Activated CD8-positive, alpha-beta memory T cell treated with anti-CD3 and anti-CD28 coated beads, Interleukin-2, amount 50 U/mL, for 24 hours (primary cell): Measurements from ENCODE around the gene GRM5.

Experiments used
- DNase-seq: peaks from one replicate; pipeline ENCODE4 v3.0.0-alpha.2; 2020; ENCODE audit errors: extremely low read depth

Gene GRM5

DNA sequence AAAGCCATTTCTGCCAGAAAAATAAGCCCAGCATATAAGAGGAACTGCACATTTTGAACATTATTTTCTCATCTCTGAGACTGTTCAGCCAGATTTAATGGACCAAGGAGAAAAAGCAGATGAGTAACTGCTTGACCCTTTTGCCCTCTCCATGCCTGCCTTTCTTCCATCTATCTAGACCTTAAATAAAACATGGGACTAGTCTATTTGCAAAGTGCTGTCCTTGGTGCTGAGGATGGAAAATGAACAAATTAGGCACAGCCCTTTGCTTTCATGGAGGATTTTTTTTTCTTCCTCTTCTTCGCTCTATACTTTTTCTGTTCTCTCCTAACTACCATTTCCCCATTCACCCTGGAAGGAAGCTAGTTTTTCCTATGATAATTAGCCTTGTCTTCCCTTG is 361.3 kb downstream of the GRM5 start:
- DNase-seq: no peak

DNA sequence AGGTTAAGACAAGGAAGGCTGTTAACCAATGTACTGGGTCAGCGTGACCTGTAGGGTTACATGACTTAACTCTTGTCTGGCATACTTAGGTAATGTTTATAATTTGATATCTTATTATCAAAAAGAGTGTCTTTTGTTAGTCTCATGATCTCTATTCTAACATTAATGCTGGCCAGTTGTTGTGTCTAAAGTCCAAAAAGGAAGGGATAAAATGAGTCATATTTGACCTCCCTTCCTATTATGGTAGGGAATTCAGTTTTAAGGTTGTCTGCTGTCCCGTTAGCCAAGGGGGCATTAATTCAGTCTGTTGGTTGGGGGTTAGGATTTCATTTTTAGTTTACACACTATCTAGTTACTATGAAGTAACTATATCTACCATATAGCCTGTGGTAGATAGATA is 364.0 kb downstream of the GRM5 start:
- DNase-seq: no peak

DNA sequence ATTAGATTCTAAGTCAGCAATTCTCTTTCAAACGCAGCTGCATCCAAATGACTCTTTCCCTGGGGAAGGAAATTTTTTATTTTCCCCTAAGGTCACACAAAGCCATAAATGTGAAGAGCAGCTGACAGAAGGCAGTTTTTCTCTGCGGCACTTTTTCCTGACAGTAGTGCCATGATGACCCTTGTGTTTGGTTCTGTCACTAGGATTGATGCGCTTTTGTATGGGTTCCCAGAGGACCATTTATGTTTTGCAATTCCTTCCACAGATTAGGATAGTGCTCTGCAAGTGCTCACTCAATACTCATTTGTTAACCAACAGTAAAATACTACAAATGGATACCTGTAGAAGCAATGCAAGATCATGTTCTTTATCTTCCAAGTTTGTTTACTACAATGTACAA is 368.6 kb downstream of the GRM5 start:
- no peak for DNase-seq

DNA sequence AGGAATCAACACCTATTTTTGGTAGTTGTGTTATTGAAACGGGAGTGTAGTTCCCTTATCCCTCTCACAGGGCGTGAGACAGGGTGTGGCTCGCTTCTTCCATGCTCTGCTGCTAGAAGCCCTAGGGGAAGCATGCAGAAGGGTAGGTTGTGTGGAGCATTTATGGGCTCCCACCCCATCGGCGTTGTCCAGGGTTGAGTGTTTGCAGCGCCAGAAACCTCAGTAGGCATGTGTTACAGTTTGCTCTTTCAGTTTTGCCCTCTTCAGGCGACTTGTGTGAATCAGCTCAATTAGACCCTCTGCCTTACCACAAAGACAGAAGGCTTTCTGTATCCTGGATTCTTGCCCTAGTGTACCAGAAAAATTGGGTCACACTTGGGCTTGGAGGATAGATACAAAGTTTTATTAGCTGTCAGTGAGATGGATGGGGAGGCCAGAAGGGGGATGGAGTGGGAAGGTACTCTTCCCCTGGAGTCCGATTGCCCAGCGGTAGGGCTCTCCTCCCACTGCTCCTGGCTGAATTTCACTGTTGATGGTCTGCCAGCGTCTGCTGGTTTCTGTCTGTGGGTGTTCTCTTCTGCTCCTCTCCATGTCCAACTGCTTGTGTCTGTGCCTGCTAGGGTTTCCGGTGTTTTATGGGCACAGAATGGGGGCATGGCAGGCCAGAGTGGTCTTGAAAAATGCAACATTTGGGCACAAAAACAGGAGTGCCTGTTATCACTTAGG is 369.9 kb downstream of the GRM5 start:
- no peak for DNase-seq

DNA sequence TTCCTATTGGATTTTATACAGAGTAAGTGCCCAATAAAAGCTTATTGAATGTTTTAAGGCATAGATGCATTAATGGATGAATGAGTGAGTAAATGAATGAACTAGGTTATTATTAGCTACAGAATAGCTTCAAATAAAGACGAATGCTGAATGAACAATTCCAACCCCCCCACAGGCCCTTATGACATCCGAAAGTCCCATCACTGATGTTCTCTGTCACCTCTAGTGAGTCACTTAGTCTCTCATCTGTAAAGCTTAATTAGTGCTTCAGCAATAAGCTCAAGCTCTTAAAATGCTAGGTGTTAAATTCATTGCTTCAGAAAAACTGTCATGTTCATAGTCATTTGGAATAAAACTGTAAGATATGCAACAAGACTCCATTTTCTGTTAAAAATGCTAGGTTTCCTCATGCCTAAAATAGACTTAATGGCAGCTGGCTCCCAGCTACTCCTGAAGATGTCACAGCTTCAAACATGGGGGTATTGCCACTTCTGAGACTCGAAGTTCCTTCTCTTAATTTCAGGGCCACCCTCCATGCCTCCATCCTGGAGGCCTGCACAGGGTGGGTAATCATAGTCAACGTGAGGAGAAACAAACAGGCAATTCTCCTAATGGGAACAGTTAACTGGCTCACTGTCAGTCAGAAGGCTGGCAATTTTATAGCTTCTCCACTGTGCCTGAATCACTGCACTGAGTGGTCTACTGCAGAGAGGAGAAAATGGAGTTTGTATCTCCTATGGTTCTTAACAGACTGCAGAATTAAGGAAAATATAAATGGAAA is 373.3 kb downstream of the GRM5 start:
- DNase-seq: no peak

DNA sequence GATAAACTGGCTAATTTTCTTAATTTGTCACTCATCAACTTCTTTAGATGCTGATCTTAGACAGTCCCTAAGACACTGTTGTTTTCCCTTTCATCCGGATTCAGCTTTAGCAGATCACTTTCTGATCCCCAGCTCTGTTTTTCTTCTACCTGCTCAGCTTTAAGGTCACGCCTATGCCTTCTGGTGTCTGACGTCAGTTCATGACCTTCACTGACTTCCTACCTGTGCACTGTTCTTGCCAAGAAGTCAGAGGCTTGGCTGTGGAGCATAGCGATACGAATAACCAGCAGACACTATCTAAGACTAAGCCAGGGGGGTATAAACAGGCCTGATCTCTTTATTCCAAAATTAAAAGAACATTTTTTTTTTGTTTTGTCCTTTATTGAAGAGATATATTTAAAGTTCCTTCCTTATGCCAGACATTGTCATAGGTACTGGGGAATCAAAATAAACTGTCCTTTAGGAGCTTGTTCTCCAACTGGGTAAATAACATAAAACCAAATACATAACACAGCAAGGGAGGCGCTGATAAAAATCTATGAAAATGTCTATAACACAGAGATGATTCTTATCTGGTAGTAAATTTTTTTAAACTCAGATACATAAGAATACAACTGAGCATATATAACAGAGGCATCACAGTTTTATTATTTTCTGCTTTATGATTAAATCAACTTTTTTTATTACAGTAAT is 376.1 kb downstream of the GRM5 start:
- DNase-seq: no peak

DNA sequence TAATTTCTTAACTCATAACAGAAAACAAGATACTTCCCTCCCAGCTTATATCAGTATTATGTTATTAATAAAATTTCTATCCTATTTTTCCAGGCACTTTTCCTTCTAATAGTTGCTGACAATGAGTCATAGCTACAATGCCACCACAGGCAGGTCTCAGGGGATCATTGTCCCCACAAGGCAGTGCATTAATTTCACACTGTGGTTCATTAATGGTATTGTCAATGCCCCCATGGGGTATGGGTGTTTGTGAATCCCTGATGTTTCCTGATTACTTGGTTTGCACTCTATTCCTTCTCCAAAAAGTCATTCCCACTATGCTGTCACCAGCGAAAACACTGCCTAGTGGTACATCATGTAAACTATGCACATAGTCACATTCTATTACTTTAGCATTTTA is 382.8 kb downstream of the GRM5 start:
- DNase-seq: no peak

DNA sequence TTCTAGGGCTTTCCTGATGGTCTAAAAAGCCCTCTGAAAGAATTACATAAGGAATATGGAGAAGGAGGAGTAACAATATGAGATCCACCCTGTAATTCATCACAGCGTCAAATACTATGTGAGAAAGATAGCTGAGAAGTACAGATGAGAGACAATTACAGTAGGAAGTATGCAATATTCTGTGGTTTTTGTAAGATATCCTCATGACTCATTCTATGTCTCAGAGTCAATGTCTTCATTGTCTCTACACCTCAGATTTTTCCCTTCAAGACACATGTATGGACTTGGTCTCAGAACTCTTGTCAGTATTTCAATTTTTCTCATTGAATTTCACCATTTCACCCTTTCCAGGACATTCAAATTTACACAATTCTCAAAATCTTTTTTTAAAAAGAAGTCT is 385.0 kb downstream of the GRM5 start:
- DNase-seq: no peak

DNA sequence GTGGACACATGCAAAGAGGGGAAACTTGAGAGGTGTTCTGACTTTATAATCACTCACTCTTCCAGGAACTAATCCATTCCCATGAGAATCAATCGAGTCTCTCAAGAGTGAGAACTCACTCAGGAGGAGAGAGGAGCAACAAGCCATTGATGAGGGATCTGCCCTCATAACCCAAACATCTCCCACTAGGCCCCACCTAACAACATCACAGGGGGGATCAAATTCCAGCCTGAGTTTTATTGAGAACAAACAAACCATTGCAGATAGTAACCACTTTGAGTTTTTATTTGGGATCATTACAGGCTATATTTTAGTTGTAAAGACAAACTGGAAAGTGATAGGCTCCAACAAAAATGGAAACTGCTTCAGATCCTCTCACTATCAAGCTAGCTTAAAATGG is 399.4 kb downstream of the GRM5 start:
- DNase-seq: no peak

DNA sequence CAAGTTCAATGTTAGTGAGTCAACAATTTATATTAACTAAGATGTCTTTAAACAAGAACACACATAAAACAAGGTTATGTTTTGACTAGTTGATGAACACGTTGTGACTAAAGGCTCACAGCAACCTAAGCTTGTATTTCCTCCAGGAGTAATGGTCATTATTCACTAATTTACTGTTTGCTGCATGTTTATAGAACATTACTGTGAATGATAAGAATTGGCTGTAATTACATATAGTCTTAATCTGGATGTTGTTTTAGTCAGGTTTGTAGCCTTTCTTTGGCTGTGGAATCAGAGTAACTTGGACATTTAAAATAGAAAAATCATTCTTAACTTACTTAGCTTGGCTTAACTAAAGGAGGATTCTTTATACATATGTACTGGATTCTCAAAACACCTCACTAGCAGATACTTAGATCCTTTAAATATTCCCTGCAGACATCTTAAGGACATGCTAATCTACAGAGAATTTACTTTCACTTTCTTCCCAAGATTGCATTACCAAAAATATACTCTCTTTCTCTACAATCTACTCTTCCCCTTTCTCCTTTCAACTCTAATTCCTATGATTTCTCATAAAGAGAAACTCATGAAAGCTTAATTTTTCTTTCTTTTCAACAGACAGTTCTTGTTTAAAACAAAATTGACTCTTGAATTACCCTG is 408.6 kb downstream of the GRM5 start:
- DNase-seq: no peak

DNA sequence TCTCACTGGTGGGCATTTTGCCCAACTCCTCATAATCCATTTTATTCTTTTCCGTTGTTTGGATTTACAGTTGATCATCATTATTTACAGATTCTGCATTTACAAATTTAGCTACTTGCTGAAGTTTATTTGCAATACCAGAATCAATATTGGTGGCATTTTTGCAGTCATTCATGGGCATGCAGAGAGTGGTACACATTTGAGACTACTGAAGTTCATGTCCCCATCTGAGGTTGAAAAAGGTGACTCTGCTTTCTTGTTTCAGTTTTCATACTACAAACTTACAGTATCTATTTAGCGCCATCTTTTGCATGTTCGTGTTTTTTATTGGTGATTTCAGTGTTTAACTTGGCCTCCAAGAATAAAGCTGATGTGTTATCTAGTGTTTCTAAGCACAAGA is 409.5 kb downstream of the GRM5 start:
- DNase-seq: no peak

DNA sequence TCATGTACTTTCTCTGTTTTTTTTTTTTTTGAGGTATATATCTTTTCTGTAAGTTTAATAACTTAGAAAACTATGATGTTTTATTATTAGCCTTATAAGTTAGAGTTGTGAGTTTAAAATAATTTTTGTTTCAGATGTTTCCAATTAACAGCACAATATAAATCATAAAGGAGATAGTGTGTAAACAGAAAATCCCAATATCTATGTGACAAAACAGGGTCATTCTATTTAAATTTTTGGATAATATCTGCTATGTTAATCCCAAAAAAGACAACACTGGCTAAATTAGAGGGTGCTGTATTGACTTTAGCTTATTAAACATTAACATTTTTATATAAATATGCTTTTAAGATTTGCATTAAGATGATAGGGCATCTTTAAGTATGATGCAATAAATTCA is 410.1 kb downstream of the GRM5 start:
- no peak for DNase-seq

DNA sequence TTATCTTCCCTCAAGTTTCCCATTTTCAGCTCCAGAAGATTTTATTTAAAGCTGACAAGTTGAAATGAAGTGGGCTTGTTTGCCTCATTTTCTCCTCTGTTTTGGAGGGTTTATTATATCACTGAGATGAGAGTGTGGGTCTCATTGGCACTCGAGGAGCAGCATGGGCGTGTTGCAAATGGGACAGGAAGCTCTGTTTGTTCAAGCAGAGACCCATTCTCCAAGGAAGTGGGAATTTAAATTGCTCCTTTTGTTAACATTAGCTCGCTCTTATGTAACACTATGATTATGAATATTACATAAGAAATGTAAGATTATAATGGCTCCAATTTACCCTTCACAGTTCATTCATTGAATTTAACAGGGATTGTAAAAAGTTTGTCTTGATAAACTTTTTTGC is 410.6 kb downstream of the GRM5 start:
- no peak for DNase-seq

DNA sequence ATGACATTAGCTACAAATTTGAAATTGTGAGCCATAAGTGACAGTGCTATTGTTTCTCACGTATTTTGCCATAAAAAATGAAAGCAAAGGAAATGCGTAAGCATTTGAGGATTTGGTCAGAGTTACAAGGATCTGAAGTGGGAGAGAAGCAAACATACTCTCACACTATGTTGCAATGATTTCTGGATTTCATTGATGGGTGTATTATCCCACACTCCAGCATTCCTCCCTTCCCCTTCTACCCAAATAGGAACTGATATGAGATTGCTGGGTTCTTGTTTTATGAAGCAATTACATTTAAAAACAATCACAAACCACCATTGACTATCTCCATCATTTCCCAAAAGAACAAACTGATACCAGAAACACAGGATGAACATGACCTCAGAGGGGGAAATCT is 414.2 kb downstream of the GRM5 start:
- DNase-seq: no peak

DNA sequence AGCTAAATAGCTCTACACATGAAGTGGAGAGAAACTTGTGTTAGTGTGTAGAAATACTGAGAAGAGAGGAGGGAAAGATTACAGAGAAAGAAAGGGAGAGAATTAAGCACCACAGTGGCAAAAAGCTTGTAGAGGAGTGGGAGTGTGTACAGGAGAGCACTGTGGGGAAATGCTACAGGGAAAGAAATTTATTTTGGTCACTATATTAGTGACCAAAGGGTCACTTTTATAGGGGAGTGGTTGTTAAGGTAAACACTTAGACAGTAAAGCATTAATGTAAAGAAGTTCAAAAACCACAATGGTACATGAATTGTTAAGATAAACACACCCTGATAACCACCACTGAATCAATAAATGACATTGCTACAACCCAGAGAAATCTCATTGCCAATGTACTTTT is 421.1 kb downstream of the GRM5 start:
- DNase-seq: no peak

DNA sequence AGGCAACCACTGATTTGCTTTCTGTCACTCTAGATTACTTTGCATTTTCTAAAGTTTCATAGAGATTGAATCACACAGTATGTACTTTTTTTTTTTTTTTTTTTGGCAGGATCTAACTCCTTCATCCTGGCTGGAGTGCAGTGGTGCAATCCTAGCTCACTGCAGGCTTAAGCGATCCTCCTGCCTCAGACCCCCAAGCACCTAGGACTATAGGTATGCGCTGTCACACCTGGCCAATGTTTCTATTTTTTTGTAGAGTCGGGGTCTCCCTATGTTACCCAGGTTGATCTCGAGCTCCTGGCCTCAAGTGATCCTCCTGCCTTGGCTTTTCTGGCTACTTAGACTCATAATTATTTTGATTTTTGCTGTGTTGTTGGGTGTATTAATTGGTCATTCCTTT is 433.6 kb downstream of the GRM5 start:
- no peak for DNase-seq

DNA sequence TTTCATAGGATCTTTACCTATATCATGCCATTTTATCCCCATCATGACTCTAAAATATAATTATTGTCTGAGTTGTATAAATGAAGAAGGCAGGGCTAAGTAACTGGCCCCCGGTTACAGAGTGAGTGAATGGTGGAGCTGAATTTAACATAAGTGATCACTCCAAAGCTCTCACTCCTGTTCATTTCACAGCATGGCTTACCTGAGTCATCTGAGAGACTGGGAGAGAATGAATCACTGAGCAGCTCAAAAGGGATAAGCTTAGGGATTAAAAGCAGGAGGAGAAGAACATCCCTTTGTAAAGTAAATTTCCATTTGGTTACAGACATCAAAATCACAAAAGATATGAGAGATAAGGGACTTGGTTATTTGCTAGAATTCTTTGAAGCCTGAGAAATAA is 434.3 kb downstream of the GRM5 start:
- no peak for DNase-seq

DNA sequence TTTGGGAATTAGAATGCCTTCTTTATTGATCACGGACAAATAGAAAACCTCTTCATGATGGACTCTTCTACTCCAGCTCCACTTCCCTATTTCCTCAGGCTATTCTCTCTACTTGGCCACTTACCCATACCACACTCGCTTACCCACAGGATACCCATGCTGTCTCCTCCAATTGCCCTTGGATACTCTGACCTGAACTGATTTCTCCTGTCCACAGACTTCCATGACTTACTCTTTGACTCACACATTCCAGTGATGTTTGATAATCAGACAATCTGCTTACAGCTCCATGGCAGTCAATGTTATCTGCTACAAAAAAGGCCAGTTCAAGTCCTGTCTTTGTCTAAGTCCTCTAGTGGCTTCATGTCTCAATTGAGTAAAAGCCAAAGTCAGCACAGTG is 436.3 kb downstream of the GRM5 start:
- DNase-seq: no peak

DNA sequence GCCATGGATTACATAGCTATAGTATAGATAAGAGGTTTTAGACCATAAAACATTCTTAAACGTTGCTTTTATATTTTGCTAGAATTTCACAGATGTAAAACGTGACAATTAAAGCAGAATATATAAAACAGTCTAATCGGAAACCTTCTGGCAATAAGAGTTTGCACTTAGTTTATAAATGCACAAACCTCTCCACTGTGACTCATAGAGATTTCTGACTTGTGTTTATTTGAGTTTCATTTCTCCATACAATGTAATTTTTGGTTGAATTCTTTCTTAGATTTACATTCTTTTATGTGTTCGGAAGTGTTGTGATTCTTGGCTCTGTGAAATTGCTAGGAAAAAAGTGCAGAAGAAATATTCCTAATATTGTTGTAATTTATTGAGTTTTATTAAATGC is 439.6 kb downstream of the GRM5 start:
- no peak for DNase-seq

DNA sequence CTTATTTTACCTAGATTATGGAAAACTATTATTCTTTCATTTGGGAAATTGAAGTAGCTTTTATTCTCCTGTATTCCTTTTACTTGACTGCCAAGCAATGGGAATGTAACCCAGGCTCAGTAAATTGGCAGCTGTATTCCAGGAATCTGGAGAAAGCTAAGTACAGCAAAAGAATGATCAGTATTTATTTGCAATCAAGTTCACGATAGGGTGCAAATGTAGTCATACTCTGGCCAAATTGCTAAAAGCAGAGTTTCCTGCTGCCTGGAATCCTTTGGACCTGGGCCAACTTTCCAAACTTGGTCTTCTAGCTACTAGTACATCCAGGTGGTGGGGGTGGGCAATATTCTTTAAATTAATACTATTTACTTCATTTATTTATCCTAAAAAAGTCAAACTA is 442.3 kb downstream of the GRM5 start:
- DNase-seq: no peak

DNA sequence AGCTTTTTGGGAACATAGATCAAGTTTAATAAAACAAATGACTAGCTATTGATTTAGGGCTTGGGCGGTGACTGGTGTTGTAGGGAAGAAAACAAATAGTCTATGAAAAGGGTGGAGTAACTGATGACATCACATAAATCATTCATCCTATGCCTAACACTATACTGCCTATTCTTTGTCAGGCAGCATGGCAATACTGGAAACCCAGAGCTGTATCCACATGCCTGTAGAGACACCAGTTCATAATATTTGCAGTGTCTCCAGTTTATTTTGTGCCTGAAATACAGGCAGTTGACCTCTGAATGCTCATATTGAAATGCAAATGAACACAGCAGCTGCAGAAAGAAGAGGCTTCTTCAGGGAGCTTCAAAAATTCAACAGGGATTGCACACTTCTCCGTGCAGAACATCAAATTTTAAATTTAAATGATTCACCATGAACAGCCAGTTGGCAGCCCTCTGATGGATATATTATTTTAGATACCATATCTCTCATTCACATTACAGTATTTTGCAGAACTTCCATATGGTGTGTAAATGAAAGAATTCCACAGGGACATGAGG is 445.1 kb downstream of the GRM5 start:
- DNase-seq: no peak
